ACC112 (cell line): ENCODE data around the gene SLC24A3.

ENCODE experiments used
- H2AFZ ChIP-seq: fragments of 200-600 bp; sonication (generic); one replicate; pipeline ENCODE4 v1.6.0; 2017; ENCODE audit warnings: antibody characterized with exemption, low read length; ENCODE audit not compliant: unreplicated experiment
- H3K27ac ChIP-seq: fragments of 200-600 bp; sonication (generic); 2 replicates; pipeline ENCODE4 v1.5.1; 2014; ENCODE audit warnings: low read depth, mild to moderate bottlenecking, antibody characterized with exemption, low read length, moderate library complexity
- H3K27me3 ChIP-seq: fragments of 200-600 bp; sonication (generic); 2 replicates; pipeline ENCODE4 v1.6.1; 2014; ENCODE audit warnings: mild to moderate bottlenecking, antibody characterized with exemption, low read length, moderate library complexity, mixed read lengths; ENCODE audit not compliant: insufficient read depth
- H3K36me3 ChIP-seq: fragments of 200-600 bp; sonication (generic); 2 replicates; pipeline ENCODE4 v1.6.1; 2016; ENCODE audit warnings: mild to moderate bottlenecking, antibody characterized with exemption, low read length, moderate library complexity, mixed read lengths; ENCODE audit not compliant: insufficient read depth
- H3K4me1 ChIP-seq: fragments of 200-600 bp; sonication (generic); one replicate; pipeline ENCODE4 v1.6.1; 2016; ENCODE audit warnings: low read length, mixed read lengths; ENCODE audit not compliant: insufficient read depth, unreplicated experiment, control insufficient read depth
- H3K4me3 ChIP-seq: fragments of 200-600 bp; sonication (generic); 2 replicates; pipeline ENCODE4 v1.5.1; 2014; ENCODE audit warnings: mild to moderate bottlenecking, low read depth, low read length
- H3K79me2 ChIP-seq: fragments of 200-600 bp; sonication (generic); one replicate; pipeline ENCODE4 v1.6.0; 2016; ENCODE audit warnings: low read length; ENCODE audit not compliant: control insufficient read depth, unreplicated experiment, insufficient read depth

Gene SLC24A3

DNA sequence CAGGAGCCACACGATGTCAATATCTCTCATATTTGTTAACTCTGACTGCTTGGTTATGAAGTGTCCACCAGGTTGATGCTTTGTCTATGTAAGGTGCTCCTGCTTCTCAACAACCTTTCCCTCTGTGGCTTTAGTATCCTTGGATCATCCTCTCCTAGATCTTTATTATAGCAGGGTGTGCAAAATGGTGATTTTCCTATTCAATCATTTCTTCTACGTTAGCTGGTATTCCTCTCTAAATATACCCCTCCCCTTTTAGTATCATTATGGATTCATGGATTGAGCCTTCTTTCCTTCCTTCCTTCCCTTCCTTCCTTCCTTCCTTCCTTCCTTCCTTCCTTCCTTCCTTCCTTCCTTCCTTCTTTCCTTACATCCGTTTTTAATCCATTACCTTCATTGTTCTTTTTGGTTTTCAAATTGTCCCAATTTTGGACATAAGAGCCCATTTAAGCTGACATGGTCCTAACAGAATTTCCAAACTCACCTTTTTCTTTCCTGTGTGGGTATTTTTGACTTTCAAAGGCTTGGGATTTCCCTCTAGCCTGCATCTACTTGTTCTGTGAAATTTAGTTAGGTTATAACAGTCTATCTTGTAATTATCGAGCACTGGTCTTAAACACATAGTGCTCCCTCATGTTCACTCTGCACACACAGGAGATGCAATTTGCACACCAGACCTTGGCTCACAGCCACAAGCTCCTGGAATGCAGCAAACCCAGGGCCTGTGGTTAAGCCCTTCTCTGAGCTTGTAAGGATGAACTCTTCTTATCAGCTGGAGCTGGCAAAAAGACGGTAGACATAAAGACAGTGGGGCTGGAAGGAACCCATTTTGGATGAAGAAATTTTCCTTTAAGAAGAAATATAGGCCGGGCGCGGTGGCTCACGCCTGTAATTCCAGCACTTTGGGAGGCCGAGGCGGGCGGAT is 109.9 kb downstream of the SLC24A3 start:
- H3K27ac ChIP-seq, result no peak overlapping the region
- no peak overlapping the region for H3K4me3 ChIP-seq
- no peaks in the 10 kb centered on the region for H3K79me2 ChIP-seq
- H3K36me3 ChIP-seq, result no peaks in the 10 kb centered on the region
- no peaks in the 10 kb centered on the region for H3K27me3 ChIP-seq
- H2AFZ ChIP-seq, result no peak overlapping the region
- H3K4me1 ChIP-seq, result no peaks in the 10 kb centered on the region

DNA sequence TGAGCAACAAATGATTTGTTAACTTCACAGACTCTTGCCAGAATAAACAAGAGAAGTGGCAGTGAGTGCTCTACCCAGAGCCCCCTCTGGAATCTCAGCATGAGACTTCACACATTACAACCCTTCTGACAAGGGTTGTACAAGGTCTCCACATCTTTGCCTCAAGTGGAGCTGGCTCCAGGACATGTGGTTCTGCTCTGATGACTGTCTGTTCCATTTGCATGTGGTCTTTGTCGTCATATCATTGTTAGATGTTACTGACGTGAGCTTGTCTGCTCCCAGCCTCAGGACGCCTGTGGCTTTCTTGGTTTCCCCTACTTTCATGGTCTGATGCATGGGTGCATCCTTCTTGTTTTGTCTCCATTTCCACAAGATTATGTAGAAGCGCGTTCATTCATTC is 115.0 kb downstream of the SLC24A3 start:
- H3K27ac ChIP-seq, result no peak overlapping the region
- no peaks in the 10 kb centered on the region for H3K36me3 ChIP-seq
- no peaks in the 10 kb centered on the region for H3K4me1 ChIP-seq
- H3K4me3 ChIP-seq, result no peak overlapping the region
- no peak overlapping the region for H2AFZ ChIP-seq
- H3K79me2 ChIP-seq, result no peaks in the 10 kb centered on the region
- no peaks in the 10 kb centered on the region for H3K27me3 ChIP-seq

DNA sequence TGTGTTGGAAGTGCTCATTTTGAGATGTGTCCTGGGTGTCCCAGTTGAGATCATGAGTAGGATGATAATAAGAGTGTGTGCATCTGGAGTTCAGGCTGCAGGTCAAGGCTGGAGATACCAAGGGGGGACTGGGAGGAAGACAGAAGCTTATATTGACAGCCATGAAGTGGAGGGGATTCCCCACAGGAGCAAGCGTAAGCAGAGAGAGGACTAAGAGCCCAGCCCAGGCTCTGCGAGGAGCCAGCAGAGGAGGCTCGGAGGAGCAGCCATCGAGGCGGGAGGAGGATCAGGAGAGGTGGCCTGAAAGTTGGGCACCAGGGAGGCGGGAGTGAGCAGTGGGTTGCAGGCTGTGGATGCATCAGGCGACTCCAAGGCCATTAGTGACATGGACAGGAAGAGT is 116.2 kb downstream of the SLC24A3 start:
- no peaks in the 10 kb centered on the region for H3K36me3 ChIP-seq

DNA sequence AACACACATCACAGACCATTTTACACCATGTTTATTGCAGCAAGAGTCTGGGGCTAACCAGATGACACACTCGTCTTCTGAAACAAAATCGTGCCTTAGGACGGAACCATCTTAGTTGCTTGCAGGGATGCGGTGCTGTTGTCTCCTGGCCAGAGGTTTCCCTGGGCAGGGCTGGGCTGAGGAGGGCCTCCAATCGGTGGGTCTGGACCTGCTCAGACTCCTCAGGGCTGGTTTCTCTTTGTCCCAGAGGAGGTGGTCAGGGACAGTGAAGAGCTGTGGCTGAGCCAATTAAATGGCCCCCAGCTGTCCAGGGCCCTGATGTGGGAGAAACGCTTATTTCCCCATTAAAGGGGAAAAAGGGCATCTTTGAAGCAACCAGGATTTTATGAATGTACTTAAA is 117.6 kb downstream of the SLC24A3 start:
- Histone ChIP-seq H3K4me1 (no peaks in the 10 kb centered on the region), H3K27me3 (no peaks in the 10 kb centered on the region), H2AFZ (no peak overlapping the region)

More for the DNA sequence above, 116.2 kb downstream of the SLC24A3 start:
- H3K27ac ChIP-seq, result no peak overlapping the region
- no peaks in the 10 kb centered on the region for H3K79me2 ChIP-seq
- H3K4me3 ChIP-seq, result no peak overlapping the region
- no peaks in the 10 kb centered on the region for H3K4me1 ChIP-seq
- H3K27me3 ChIP-seq, result no peaks in the 10 kb centered on the region
- no peak overlapping the region for H2AFZ ChIP-seq

DNA sequence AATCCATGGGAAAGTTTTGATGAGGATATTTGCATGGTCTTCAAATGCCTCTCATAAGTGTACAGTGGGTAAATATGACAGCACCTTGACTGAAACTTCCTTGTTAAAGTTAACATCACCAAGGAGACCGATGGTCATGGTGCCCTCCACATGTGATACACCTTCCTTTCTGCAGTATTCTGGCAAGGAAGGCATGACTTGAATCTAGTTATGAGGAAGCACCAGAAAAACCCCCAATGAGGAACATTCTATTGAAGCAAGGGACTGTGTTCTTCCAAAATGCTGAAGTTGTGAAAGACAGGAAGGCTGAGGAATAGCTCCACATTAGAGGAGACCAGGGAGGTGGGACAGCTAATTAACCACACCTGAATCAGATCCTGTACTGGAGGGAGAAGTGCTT is 118.3 kb downstream of the SLC24A3 start:
- Histone ChIP-seq H3K79me2 (no peaks in the 10 kb centered on the region), H3K27ac (no peak overlapping the region), H3K27me3 (no peaks in the 10 kb centered on the region), H2AFZ (no peak overlapping the region), H3K36me3 (no peaks in the 10 kb centered on the region), H3K4me1 (no peaks in the 10 kb centered on the region), H3K4me3 (no peak overlapping the region)

More for the DNA sequence above, 117.6 kb downstream of the SLC24A3 start:
- Histone ChIP-seq H3K4me3 (no peak overlapping the region), H3K79me2 (no peaks in the 10 kb centered on the region), H3K36me3 (no peaks in the 10 kb centered on the region), H3K27ac (no peak overlapping the region)

DNA sequence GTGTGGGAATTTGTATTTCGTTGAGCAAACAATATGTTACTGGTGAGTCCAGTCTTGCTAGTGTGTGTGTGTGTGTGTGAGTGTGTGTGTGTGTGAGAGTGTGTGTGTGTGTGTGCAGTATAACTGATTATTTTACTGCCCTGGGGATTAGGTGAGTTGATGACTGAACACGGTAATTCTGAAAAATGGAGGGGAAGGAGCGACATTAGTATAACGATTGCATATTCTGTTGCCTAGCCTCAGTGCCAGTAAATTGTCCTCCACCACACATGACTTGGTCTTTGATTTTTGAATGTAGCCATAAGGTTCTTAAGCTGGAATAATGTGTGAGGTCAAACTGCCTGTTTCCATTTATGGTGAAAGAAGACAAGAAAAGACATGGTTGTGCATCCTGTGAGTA is 121.1 kb downstream of the SLC24A3 start:
- Histone ChIP-seq H3K4me1 (no peaks in the 10 kb centered on the region), H3K36me3 (no peaks in the 10 kb centered on the region), H3K27ac (no peak overlapping the region), H3K27me3 (no peaks in the 10 kb centered on the region), H2AFZ (no peak overlapping the region), H3K79me2 (no peaks in the 10 kb centered on the region), H3K4me3 (no peak overlapping the region)

DNA sequence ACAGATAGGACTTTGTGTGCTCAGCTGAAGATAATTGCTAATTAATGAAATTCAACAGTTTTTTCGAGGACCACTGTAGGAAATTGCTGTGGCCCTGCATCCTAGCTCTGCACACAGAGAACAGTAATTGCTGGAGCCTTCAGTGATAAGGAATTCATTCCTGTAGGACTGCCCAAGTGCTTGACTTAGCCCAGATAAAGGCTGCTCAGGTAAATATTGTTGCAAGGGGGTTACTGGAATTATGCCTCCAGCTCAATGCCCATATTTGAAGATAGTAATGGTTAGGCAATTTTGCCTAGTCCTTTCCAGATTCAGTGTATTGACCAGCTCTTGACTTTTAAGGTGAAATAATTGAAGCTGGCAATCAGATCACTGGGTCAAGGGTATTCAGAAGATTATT is 122.9 kb downstream of the SLC24A3 start:
- H2AFZ ChIP-seq, result no peak overlapping the region
- no peaks in the 10 kb centered on the region for H3K27me3 ChIP-seq
- no peak overlapping the region for H3K27ac ChIP-seq
- no peaks in the 10 kb centered on the region for H3K79me2 ChIP-seq
- no peaks in the 10 kb centered on the region for H3K36me3 ChIP-seq
- no peak overlapping the region for H3K4me3 ChIP-seq
- no peaks in the 10 kb centered on the region for H3K4me1 ChIP-seq

DNA sequence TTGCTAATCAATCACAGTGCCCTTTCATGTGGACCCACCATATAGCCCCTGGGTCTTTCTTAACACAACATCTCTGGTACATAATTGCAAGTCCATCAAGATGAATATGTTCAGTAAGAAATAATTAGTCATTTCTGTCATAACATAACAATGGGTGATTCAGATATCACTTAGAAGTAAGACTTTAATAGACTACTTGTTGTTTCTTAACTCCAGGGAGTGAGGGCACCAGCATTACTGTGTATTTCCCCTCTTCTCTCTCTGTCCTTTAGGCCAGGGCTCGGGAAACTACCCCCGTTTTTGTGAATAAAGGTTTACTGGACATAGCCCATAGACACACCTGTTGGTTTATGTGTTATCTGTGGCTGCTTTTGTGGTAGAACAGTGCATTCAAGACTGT is 123.5 kb downstream of the SLC24A3 start:
- no peaks in the 10 kb centered on the region for H3K79me2 ChIP-seq
- no peaks in the 10 kb centered on the region for H3K36me3 ChIP-seq
- no peak overlapping the region for H3K4me3 ChIP-seq
- H3K27me3 ChIP-seq, result no peaks in the 10 kb centered on the region
- no peak overlapping the region for H3K27ac ChIP-seq
- no peak overlapping the region for H2AFZ ChIP-seq
- no peaks in the 10 kb centered on the region for H3K4me1 ChIP-seq

DNA sequence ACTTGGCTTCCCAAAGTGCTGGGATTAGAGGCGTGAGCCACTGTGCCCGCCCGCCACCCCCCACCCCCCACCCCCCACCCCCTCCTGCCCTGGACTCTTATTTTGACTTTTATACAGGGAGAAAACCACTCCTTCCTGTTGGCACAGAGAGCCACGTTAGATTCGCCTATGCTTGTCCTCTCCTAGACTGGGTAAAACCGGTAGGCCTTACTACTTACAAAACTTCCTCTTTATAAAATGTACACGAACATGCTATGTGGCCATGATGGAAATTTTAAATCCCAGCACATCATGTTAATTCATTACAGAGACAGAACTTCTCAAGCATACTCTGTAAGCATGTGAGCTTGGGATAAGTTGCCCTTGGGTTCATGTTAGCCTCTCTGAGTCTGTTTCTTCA is 124.2 kb downstream of the SLC24A3 start:
- Histone ChIP-seq H3K36me3 (no peaks in the 10 kb centered on the region), H3K4me1 (no peaks in the 10 kb centered on the region), H3K79me2 (no peaks in the 10 kb centered on the region), H2AFZ (no peak overlapping the region), H3K4me3 (no peak overlapping the region), H3K27ac (no peak overlapping the region), H3K27me3 (no peaks in the 10 kb centered on the region)

DNA sequence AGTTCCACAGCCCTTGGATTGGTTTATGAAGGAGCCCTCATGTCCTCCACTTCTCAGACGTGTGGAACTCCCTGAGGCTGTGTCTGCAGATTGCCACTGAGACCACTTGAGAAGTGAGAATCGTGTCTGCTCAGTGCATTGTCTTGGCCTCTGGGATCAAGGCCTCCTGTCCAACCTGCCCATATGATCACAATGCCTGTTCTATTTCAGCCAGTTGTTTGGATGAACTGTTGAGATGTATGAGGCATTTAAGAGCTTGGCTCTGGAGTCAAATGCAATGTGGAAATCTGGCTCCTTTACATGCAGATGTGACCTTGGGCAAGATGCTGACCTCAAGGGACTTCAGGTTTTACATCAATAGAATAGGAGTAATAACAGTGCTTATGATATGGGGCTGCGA is 125.9 kb downstream of the SLC24A3 start:
- Histone ChIP-seq H3K79me2 (no peaks in the 10 kb centered on the region), H3K36me3 (no peaks in the 10 kb centered on the region), H3K27me3 (no peaks in the 10 kb centered on the region), H3K4me1 (no peaks in the 10 kb centered on the region), H3K4me3 (no peak overlapping the region), H2AFZ (no peak overlapping the region), H3K27ac (no peak overlapping the region)

DNA sequence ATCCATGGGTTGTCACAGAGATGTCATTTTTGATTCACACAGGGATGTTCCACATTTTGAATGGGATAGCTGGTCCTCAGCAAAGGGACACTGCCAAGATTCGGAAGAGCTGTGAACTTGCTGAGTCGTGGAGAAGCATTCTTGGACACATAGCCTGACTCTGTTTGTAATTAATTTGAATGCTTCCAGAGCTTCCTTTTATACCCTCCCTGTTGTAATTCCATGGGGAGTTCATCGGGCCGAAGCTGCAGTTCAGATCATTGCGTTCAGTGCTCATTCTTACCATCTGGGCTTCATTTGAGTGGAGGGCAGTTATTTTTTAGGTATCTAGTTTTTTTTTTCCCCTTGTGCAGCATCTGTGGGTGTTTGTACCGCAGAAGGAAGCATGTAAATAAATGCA is 126.5 kb downstream of the SLC24A3 start:
- Histone ChIP-seq H3K27me3 (no peaks in the 10 kb centered on the region), H3K36me3 (no peaks in the 10 kb centered on the region), H3K79me2 (no peaks in the 10 kb centered on the region), H3K4me3 (no peak overlapping the region), H3K27ac (no peak overlapping the region), H3K4me1 (no peaks in the 10 kb centered on the region), H2AFZ (no peak overlapping the region)
